ENCODE measurements around the gene DGKG.

Gene DGKG

GRCh38 chr3:186236357-186237020 is 125.5 kb downstream of the DGKG start:
- no peak for DNase-seq

- no peak for DNase-seq
These were observed 126.5 kb downstream of the DGKG start for GRCh38 chr3:186235554-186235953.

GRCh38 chr3:186234152-186234551 is 127.9 kb downstream of the DGKG start:
- no peak for DNase-seq

GRCh38 chr3:186226482-186226881 is 135.6 kb downstream of the DGKG start:
- no peak for DNase-seq

- DNase-seq = no peak
These were observed 136.4 kb downstream of the DGKG start for GRCh38 chr3:186225603-186226002.

- DNase-seq = no peak
These were observed 137.9 kb downstream of the DGKG start for GRCh38 chr3:186224041-186224610.

- DNase-seq = no peak
These were observed 138.6 kb downstream of the DGKG start for GRCh38 chr3:186223476-186223875.

GRCh38 chr3:186221760-186222378 is 140.2 kb downstream of the DGKG start:
- no peak for DNase-seq

GRCh38 chr3:186220911-186221645 is 141.0 kb downstream of the DGKG start:
- DNase-seq = no peak

- DNase-seq = no peak
These were observed 141.7 kb downstream of the DGKG start for GRCh38 chr3:186220365-186220764.

GRCh38 chr3:186219211-186219638 is 142.8 kb downstream of the DGKG start:
- DNase-seq = no peak

GRCh38 chr3:186218421-186218820 is 143.6 kb downstream of the DGKG start:
- DNase-seq = no peak

- DNase-seq = peak; percentile 69
These were observed 144.2 kb downstream of the DGKG start for GRCh38 chr3:186217820-186218164.

GRCh38 chr3:186216900-186217819 is 144.9 kb downstream of the DGKG start:
- no peak for DNase-seq

- peak; percentile 40 for DNase-seq
These were observed 147.4 kb downstream of the DGKG start for GRCh38 chr3:186214670-186215069.

- DNase-seq = peak; percentile 42
These were observed 148.1 kb downstream of the DGKG start for GRCh38 chr3:186213946-186214345.

- DNase-seq = no peak
These were observed 149.4 kb downstream of the DGKG start for GRCh38 chr3:186212611-186213010.

GRCh38 chr3:186210852-186211500 is 151.1 kb downstream of the DGKG start:
- DNase-seq = no peak

GRCh38 chr3:186209810-186210752 is 152.0 kb downstream of the DGKG start:
- DNase-seq = peak; percentile 77

- no peak for DNase-seq
These were observed 153.6 kb downstream of the DGKG start for GRCh38 chr3:186208296-186208989.

Data from NCI-H226 (cell line).